Dedifferentiated amniotic fluid mesenchymal stem cell (primary cell): ENCODE measurements around the gene STAG2.
"Not testable (repeated sequence)": the region's sequence is repeated elsewhere in the genome, so short reads cannot be mapped to it uniquely, and the experiment has no call there.

Source experiments
- DNase-seq: peaks from one replicate; pipeline ENCODE4 v3.0.0-alpha.2; 2016; ENCODE audit errors: extremely low spot score

Gene STAG2

DNA sequence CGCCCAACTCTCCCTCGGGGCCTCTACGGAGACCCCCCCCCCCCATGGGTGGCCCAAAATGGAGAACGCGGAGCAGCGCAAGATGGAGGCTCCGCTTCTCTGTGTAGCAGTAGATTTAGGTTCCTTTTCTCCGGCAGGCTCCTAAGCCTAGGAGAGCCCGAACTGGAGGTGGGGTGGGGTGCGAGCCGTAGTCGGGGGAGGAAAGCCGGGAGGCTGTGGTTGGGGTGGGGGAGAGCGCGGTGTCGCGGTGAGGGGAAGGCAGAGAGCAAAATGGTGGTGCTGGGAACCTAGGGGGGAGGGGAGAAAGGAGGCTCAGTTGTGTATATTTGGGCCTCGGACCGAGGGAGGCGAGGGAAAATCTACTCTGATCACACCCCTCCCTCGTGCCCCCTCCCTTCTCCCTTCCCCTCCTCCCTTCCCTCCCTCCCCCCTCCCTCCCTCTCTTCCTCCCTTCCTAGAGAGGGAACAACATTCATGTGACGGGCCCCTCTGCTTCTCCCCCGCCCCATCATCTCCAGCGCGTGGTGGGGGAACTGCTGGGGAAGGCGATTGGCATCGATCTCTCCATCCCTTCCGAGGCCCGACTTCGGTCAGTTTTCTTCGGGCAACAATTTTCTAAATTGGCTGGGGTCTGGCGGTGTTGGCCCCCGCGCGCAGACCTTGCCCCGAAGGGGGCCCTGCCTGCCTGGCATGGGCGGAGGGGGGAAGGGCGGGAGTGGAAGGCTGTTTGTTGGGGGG is at the start of gene STAG2:
Gene STAG2 (plus strand): TSS at position 439 of the 738 bp plus-strand sequence. CDS start 60,922 bp downstream, outside the sequence.
- DNase-seq = peak; percentile 68

DNA sequence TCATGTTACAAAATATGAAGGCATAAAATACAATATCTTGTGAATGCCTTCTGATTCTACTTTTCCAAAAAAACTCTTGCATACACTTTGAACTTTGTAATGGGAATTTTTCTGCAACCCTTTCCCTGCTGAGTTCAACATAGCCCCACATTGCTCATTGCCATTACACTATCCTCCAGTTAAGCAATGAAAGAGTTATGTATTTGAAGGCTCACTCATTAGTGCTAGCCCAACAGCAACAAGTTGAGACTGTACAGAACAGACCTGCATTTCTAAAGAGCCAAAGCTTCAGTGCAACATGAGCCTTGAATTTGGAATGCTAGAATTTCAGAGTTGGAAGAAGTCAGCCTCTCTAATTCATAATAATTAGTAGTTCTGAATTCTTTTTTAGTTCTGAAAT is 44.4 kb upstream of the STAG2 start:
- no peak for DNase-seq

DNA sequence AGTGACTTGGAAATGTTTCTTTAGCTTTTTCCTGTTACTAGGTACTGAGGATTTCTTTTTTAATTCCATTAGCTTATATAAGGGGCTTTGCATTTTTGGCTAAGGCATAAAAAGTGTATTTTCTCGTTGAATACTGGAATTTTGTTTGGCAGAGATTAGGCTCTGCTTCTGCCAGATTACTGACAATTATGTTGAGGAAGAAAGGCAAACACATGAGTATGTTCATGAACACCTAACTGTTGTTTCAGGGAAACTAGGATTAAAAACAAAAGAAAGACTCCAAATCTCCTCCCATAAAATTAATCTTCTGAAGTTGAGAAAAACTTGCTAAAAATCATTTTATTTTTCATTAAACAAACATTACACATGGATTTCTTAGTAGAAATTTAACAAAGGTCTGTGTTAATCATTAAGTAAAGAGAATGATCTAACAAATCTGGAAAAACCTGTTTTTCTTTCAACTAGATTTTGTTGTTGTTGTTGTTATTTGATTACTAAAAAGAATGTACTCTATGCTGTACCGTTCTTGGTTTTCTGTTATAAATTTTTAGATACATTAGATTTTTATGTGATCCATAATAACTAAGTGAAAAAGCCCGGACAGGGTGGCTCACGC is 43.3 kb upstream of the STAG2 start:
- no peak for DNase-seq

DNA sequence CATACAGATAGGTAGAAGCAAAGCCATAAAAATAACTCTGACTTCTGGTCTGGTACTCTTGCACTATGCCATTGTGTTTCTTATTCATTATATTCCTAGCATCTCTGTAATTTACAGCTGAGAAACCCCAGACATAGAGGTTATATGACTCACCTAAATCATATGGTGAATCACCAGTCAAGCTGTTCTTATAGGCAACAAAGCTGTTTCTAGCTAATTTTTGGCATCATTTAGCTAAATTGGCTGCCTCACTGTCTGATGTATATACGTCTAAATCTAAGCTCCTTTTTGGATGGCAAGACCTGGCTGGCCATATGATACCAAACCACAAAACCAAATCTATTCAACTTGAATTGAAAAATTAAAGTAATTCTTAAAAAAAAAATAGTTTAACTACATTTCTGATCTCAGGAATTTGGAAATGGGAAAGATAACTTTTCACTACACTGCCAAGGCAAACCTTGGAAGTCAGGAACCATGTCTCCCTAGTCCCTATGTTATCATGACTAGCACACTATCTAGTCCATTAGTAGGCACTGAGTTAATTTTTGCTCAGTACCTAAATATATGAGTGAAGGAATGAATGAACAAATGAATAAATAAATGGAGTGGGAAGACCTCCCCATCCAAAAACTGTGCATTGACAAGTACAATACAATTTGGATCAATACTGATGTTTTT is 41.3 kb upstream of the STAG2 start:
- DNase-seq = peak; percentile 24

DNA sequence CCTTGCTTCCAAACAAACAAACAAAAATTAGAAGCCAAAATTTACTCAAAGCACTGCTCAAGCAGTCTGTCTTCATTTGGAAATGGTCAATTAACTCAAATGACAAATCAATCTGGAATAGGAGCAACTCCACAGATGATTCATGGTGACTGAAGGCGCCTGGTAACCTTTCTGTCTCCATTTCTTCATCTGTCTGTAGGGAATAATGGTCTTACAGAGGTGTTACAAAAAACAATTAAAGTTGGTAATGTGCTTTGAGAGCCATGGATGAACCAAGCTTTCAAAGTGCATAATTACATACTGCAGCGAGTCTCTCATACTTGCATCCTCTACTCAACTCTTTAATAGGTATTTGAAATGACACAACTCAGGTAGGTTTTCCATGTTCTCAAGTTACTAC is 38.3 kb upstream of the STAG2 start:
- no peak for DNase-seq

DNA sequence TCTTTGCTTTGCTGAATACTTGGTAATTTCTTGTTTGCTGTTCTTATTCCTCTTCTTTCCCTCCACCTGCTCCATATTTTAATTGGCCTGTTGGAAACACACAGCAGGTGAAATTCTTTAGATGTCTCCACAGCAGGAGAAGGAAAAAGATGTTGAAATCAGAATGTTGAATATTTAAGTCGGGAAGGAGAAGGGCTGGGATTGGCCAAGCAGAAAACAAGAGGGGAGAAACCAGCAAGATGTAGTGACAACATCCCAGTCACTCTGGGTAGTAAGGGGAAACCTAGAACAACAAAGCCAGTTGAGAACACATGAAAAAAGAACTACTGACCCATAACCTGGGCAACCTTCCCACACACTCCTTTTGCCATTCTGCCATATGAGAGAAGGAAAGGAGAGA is 37.3 kb upstream of the STAG2 start:
- DNase-seq = no peak

DNA sequence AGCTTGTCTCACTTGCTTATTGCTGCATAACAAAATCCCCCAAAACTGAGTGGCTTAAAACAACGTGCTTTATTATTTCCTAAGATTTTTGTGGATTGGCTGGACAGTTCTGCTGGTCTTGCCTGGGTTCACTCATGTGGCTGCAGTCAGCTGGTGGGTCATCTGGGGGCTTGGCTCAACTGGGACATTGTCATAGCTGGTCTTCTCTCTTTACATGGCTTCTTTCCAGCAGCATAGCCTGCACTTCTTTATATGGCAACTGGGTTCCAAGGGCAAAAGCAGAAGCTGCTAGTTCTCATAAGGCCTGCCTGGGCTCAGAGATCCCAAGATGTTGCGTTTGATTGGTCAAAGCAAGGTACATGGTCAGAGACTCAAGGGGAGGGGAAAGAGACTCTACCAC is 33.7 kb upstream of the STAG2 start:
- no peak for DNase-seq

DNA sequence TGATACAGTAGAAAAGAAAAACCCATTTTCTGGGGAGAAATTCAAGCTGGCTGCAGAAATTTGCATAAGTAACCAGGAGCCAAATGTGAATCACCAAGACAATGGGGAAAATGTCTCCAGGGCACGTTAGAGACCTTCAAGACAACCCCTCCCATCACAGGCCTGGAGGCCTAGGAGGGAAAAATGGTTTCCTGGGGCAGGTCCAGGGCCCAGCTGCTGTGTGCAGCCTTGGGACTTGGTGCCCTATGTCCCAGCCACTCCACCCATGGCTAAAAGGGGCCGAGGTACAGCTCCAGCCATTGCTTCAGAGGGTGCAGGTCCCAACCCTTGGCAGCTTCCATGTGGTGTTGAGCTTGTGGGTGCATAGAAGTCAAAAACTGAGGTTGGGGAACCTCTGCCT is 29.5 kb upstream of the STAG2 start:
- not testable (repeated sequence) for DNase-seq

DNA sequence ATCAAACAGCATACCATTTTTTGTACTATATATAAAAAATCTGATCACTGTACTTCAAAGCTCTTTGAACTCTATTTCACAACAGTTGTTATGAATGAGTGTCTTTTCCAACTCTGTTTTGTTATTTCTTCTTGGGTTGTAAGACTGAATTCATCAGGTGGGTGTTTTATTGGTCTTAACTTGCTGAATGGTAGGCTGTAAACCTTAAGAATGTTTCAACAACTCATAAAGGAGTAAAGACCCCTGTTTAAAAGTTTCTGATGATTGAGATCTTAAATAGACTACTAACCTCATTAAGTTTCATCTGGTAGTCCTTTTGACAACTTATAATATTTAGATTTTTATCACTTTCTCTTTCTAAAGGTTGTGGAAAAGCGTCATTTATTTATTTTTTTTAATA is 18.4 kb upstream of the STAG2 start:
- DNase-seq = no peak

DNA sequence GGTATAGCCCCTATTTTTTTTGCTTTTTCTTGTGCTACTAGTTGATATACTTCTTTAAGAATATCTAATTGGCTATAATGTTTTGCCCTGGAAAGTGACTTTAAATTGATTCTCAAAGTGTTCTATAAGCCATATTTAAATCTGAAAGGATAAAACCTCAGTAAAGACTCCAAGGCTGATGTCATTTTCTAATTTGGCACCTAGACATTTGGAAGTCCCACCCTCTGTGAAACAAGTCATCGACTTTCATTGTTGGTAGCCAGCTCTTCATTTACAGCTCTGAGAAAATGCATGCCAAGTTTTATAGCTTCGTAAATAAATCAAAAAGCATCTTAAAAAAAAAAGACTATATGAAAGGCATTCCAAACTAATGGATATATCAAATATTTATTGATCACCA is 18.0 kb upstream of the STAG2 start:
- DNase-seq = no peak

DNA sequence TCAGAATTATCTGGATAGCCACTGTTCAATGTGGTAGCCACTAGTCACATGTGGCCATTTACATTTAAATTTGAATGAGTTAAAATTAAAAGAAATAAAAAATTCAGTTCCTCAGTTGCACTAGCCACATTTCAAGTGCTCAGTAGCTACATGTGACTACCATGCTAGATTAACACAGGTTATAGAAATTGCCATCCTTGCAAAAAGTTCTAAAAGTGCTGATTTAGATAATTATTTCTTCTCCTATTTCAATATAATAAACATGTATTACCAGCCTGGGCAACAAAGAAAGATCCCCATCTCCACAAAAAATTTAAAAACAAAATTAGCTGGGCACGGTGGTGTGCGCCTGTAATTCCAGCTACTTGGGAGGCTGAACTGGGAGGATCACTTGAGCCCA is 11.7 kb upstream of the STAG2 start:
- no peak for DNase-seq

DNA sequence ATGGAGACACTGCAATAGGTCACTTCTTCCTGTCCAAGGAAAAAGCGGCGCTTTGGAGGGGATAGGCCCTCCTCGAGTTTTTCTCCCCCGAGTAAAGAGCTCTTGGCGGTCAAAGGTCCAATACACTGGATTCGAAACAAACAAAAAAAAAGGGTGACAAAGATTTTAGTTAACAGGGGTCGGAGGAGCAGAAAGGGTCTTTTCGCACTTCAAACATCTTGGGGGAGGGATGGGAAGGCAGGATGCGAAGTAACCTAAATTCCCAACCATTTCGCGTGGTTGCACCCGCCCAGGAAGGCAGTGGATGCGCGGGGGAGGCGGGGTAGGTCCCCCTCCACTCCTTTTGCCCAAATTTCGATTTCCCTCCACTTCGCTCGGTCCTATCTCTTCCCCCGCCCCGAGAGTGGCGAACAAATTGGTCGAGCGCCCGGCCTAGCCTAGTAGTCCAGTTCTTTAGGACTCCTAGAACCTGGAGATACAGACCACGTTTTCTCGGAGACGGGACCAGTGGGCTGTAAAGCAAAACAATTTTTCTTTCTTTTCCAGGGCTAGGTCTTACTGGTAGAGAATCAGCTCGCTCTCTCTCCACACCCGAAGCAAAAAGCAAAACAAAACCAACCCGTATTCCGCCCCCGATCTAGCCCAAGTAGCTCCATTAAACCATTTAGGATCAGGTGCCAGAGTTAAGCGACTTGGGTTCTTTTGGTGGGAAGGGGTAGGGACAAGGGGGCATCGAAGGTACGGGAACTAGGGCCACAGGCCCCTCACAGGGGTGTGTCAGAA is 2.0 kb upstream of the STAG2 start:
- no peak for DNase-seq

DNA sequence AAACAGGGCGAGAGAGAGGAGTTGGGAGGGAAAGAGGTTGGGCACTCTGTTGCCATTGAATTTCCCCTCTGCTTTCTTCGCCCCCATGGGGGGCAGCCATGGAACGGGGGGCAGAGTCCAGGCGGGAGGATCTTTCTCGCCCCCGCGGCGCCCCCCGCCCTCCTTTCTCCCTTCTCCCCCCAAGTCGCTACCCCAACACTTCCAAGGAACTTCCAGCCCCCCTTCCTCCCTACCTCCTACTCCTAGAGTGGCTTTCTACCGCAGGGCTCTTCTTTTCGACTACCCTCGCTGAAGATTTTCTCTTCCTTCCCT is 594 bp upstream of the STAG2 start:
- DNase-seq = no peak

DNA sequence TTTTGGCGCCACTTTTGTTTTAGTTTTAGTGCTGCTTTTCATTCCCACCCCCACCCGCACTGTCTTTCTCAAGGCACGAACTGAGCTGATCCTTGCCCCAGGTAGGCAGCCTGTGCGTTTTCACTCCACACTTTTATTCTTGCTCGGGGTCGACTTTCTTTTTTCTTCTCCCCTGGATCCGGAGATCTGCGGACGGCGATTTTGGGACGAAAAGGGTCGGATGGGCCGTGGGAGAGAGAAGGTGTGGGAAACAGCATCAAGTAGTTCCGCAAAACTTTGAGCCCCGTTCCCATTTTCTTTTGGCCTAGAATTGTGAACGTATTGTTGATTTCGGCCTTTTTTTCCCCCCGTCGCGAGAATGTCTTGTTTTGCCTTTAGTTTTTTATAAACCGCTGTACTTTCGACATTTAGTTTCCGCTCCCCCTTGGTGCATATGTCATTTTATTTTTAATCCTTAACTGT is 531 bp downstream of the STAG2 start:
- DNase-seq = no peak

DNA sequence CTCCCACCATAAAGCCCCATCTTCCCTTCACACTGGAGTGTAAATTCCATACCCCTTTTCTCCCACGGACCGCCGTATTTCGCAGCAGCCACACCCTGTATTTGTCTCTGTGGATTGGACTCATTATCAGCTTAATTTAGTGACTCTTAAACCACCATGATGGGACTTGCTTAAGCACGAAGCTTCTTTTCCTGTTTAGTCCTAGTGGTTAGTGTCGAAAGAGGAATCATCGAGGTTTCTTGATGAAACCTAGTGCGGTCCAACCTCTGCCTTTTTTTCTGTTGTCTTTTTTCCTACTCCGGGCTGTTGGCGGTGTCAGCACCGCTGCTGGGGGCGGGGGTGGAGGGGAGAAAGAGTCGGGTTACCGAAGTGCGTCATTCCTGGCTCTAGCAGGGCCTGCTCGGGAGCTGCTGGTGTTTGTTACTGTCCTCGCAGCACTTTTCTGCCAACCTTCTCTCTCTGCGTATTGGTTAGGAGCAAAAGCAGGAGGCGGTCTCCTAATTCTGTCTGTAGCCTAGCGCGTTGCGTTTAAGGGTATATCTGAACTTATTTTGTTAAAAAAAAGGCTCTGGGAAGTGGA is 1.4 kb downstream of the STAG2 start:
- peak; percentile 92 for DNase-seq

DNA sequence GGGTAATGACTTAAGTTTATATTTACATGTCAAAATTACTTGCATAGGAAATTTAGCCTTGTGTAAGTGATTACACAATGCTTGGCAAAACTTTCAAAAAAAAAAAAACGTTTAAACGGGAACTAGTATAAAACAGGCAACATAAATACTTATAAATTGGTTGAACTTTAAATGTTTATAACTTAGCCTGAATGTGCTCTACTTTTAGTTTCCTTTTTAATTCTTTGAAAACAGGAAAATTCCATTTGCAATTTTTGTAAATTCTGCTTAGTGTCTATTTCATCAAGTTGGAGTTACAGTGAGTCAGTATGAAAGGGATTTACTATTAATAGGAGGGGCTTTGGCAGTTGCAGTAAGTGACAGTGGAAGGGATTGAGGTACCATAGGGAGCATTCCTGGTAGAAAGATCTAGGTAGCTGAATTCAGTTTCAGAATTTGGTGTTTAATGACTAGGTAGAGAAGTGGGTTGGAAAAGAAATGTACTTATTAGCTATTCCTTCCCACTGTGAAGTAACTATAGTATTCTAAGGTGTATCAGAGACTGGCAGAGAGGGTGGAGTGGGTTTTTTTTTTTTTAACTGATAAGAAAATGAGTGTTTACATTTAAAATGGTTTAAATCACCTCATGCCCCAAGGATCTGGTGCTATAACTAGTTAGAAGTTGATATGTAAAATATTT is 2.8 kb downstream of the STAG2 start:
- no peak for DNase-seq

DNA sequence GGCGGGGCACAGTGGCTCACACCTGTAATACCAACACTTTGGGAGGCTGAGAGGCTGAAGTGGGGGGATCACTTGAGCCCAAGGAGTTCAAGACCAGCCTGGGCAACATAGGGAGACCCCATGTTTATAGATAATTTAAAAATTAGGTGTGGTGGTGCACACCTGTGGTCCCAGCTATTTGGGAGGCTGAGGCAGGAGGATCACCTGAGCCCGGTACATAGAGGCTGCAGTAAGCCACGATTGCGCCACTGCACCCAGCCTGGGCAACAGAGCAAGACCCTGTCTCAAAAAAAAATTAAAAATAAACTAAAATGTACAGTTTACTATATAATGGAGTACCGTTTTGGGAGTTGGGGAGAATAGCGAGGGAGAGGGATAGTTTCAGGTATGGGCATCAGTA is 4.2 kb downstream of the STAG2 start:
- DNase-seq = no peak

DNA sequence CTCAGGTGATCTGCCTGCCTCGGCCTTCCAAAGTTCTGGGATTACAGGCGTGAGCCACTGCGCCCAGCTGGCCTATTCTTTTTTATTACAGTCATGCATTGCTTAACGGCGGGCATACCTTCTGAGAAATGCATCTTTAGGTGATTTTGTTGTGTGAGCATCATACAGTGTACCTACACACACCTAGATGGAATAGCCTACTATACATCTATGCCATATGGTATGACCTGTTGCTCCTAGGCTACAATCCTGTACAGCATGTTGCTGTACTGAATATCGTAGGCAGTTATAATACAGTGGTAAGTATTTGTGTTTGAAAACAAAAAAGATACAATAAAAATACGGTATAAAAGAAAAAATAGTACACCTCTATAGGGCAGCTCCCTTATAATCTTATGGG is 6.0 kb downstream of the STAG2 start:
- no peak for DNase-seq

DNA sequence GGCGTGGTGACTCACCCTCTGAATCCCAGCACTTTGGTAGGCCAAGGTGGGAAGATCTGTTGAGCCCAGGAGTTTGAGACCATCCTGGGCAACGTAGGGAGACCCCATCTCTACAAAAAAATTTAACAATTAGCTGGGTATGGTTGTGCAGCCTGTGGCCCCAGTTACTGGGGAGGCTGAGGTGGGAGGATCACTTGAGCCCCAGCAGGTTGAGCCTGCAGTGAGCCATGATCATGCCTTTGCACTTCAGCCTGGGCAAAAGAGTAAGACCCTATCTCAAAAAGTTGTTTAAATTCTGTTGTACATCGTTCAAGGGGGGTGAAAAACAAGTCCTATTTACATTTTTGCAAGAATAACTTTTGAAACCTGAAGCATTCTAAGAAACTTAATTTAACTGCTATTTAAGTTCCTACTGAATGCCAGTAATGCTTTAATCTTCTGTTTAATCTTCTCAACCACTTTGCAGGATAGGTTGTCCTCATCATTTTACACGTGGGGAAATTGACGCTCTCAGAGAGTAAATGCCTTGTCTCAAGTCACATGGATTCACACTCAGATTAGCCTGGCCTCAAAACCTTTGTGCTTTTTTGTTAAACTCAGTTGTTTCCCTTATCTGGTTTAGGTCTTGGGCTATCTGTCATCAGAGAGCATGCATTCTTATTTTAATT is 7.0 kb downstream of the STAG2 start:
- DNase-seq = no peak

DNA sequence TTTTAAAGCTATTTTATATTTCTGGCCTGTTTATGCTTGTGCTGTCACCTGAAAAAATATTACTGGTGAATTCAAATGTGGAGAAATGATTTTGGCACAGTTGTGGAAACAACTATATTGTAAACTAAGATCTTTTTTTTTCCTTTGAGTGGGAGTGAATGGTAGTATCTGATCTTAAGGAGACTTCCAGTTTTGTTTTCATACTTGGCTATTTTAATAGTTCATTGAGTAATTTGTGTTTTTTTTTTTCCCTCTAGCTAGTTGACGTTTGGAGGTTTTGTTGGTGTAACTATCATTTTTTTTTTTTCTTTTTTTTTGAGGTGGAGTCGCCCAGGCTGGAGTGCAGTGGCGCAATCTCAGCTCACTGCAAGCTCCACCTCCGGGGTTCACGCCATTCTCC is 10.5 kb downstream of the STAG2 start:
- no peak for DNase-seq

DNA sequence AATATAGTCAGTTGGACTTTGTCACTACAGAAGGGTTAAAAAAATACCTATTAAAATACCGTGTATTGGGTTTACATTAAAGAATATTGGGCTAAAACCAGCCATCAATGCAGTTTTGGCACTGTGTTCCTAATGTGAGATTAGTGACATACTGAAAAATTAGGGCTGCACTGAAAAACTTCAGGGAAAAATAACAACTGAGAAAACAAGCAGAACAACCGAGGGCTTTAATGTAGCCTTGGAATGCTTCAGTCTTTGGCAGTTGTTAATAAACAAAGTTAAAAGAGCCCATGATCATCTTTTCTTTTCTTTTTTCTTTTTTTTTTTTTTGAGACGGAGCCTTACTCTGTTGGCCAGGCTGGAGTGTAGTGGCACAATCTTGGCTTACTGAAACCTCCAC is 12.4 kb downstream of the STAG2 start:
- no peak for DNase-seq
